HepG2 (cell line): Measurements from ENCODE around the gene NAA38. TPM values are rescaled to one million over a fixed set of nuclear protein-coding genes. Genes with fewer than 3 reads are reported as not detected.

Source experiments
- ARNTL ChIP-seq: sonication (generic); formaldehyde crosslinking; IDR thresholded peaks from 2 replicates; pipeline ENCODE4 v1.4.0; 2020; ENCODE audit warnings: mild to moderate bottlenecking, missing genetic modification reagents
- BCLAF1 ChIP-seq: fragments of 450-650 bp; IDR thresholded peaks from 2 replicates; pipeline ENCODE4 v1.6.1; 2017; ENCODE audit warnings: mild to moderate bottlenecking
- FOXA3 ChIP-seq: IDR thresholded peaks from 2 replicates; pipeline ENCODE4 v1.6.1; 2016; ENCODE audit warnings: missing genetic modification reagents, missing compliant biosample characterization
- HDAC6 ChIP-seq: fragments of 200-600 bp; sonication (generic); IDR thresholded peaks from 2 replicates; pipeline ENCODE4 v1.7.0; 2017; ENCODE audit warnings: mild to moderate bottlenecking, antibody characterized with exemption, low read length, low read depth
- HNF4A ChIP-seq: sonication (generic); formaldehyde crosslinking; IDR thresholded peaks from 2 replicates; pipeline ENCODE4 v1.4.0; 2020; ENCODE audit warnings: missing genetic modification reagents
- HNRNPUL1 ChIP-seq: fragments of 200-400 bp; formaldehyde crosslinking; IDR thresholded peaks from 2 replicates; pipeline ENCODE4 v1.6.1; 2017; ENCODE audit warnings: low read depth, mild to moderate bottlenecking, low read length, moderate library complexity
- HOXA5 ChIP-seq: sonication (generic); formaldehyde crosslinking; IDR thresholded peaks from 2 replicates; pipeline ENCODE4 v1.4.0; 2020; ENCODE audit warnings: missing genetic modification reagents
- KLF6 ChIP-seq: IDR thresholded peaks from 2 replicates; pipeline ENCODE4 v1.8.0; 2016; ENCODE audit warnings: missing biosample characterization, missing genetic modification reagents
- KLF9 ChIP-seq: IDR thresholded peaks from 2 replicates; pipeline ENCODE4 v1.6.1; 2016; ENCODE audit warnings: low read depth
- NR2F2 ChIP-seq: IDR thresholded peaks from 2 replicates; pipeline ENCODE4 v1.6.1; 2012; ENCODE audit warnings: low read depth, inconsistent platforms, borderline replicate concordance
- REXO4 ChIP-seq: sonication (generic); formaldehyde crosslinking; IDR thresholded peaks from 2 replicates; pipeline ENCODE4 v1.8.0; 2022; ENCODE audit warnings: missing genetic modification reagents, mild to moderate bottlenecking, borderline replicate concordance
- SMAD3 ChIP-seq: sonication (generic); formaldehyde crosslinking; IDR thresholded peaks from 2 replicates; pipeline ENCODE4 v1.4.0; 2020; ENCODE audit warnings: missing genetic modification reagents
- SRF ChIP-seq: IDR thresholded peaks from 2 replicates; pipeline ENCODE4 v1.6.1; 2011; ENCODE audit warnings: mild to moderate bottlenecking, low read depth, low read length, moderate library complexity
- SRY ChIP-seq: sonication (generic); formaldehyde crosslinking; IDR thresholded peaks from 2 replicates; pipeline ENCODE4 v1.8.0; 2022; ENCODE audit warnings: mild to moderate bottlenecking, missing genetic modification reagents
- U2AF2 ChIP-seq: fragments of 200-400 bp; formaldehyde crosslinking; IDR thresholded peaks from 2 replicates; pipeline ENCODE4 v1.6.1; 2017; ENCODE audit warnings: low read depth, mild to moderate bottlenecking, low read length
- ZNF430 ChIP-seq: sonication (generic); formaldehyde crosslinking; IDR thresholded peaks from 2 replicates; pipeline ENCODE4 v1.9.0; 2021; ENCODE audit warnings: mild to moderate bottlenecking, missing genetic modification reagents
- ZNF546 ChIP-seq: sonication (generic); formaldehyde crosslinking; conservative IDR thresholded peaks from 2 replicates; pipeline ENCODE4 v1.8.1; 2023; ENCODE audit warnings: mild to moderate bottlenecking, missing genetic modification reagents
- ZNF558 ChIP-seq: sonication (generic); formaldehyde crosslinking; IDR thresholded peaks from 2 replicates; pipeline ENCODE4 v1.9.0; 2022; ENCODE audit warnings: mild to moderate bottlenecking, missing genetic modification reagents, borderline replicate concordance
- ZNF562 ChIP-seq: sonication (generic); formaldehyde crosslinking; IDR thresholded peaks from 2 replicates; pipeline ENCODE4 v1.8.0; 2022; ENCODE audit warnings: missing genetic modification reagents, borderline replicate concordance
- ZNF639 ChIP-seq: conservative IDR thresholded peaks from 2 replicates; pipeline ENCODE4 v1.6.1; 2018; ENCODE audit warnings: missing genetic modification reagents
- ZNF720 ChIP-seq: sonication (generic); formaldehyde crosslinking; IDR thresholded peaks from 2 replicates; pipeline ENCODE4 v1.4.0; 2020; ENCODE audit warnings: missing genetic modification reagents
- ZSCAN30 ChIP-seq: sonication (generic); formaldehyde crosslinking; IDR thresholded peaks from 2 replicates; pipeline ENCODE4 v1.5.0; 2020; ENCODE audit warnings: mild to moderate bottlenecking, missing genetic modification reagents
- polyA plus RNA-seq, 8 experiments: library from polyadenylated mRNA; depleted of rRNA in 3 of 8; stranded (reverse) in 7 of 8; unstranded in 1 of 8; fragments of >200 nt; fragmentation: Illumina TruSeq in 4 of 8; extraction: Trizol in 4 of 8; gene quantifications; 2 replicates each; pipeline versions ENCODE4 v1.2.1 to v1.2.3, GENCODE V29; 2011 to 2016; ENCODE audit warnings: low read depth in 4 of 8, missing spikeins in 1 of 8, mixed read lengths in 1 of 8; ENCODE audit not compliant: insufficient read depth in 1 of 8
- total RNA-seq, 5 experiments: library from RNA; depleted of rRNA; stranded (reverse); fragments of >200 nt; fragmentation: Illumina TruSeq; extraction: Trizol; gene quantifications; 2 replicates each; pipeline ENCODE4 v1.2.3, GENCODE V29; 2016; ENCODE audit warnings: low read depth in 1 of 5
- TF ChIP-seq, protein P1 (sequence below): sonication (generic); formaldehyde crosslinking; IDR thresholded peaks from 2 replicates; pipeline ENCODE4 v1.4.0; 2020; ENCODE audit warnings: missing genetic modification reagents, mild to moderate bottlenecking, borderline replicate concordance

NAA38 gene
- total and polyA plus RNA-seq, 2 of the 13 experiments (the other 11 are each of a cell fraction or from before 2014, with no cell fraction given): 46.9 to 91.6 TPM

GRCh38 chr17:7836596-7837407 is 20.6 kb downstream of the NAA38 start (continued):
- peak; percentile 89 for TF ChIP-seq ZNF639 (CRISPR knock-in tag)
- peak; percentile 90; the same call in 1 of the 2 replicates for TF ChIP-seq HOXA5
- TF ChIP-seq ZNF546 (CRISPR knock-in tag): no peak
- peak; percentile 99 for TF ChIP-seq ARNTL (CRISPR knock-in tag)
- no peak for TF ChIP-seq BCLAF1
- no peak for TF ChIP-seq HDAC6
- peak; percentile 92; the same call in 1 of the 2 replicates for TF ChIP-seq KLF6 (CRISPR knock-in tag)
- TF ChIP-seq KLF9 (CRISPR knock-in tag): peak; percentile 91
- peak; percentile 95 for TF ChIP-seq NR2F2
- TF ChIP-seq HNF4A: peak; percentile 98
- TF ChIP-seq ZNF562 (CRISPR knock-in tag): no peak
- TF ChIP-seq ZNF558 (CRISPR knock-in tag): peak; percentile 92; the same call in 1 of the 2 replicates
- no peak for TF ChIP-seq ZNF720
- no peak for TF ChIP-seq REXO4 (CRISPR knock-in tag)
- peak; percentile 71; the same call in 1 of the 2 replicates for TF ChIP-seq SRF
- peak; percentile 98 for TF ChIP-seq SMAD3 (CRISPR knock-in tag)
- peak; percentile 48; the same call in 1 of the 2 replicates for TF ChIP-seq SRY
- TF ChIP-seq HNRNPUL1: no peak
- TF ChIP-seq ZNF430 (CRISPR knock-in tag): peak; percentile 90
- peak; percentile 91; the same call in 1 of the 2 replicates for TF ChIP-seq U2AF2
- no peak for TF ChIP-seq ZSCAN30 (CRISPR knock-in tag)
- TF ChIP-seq, protein P1, sequence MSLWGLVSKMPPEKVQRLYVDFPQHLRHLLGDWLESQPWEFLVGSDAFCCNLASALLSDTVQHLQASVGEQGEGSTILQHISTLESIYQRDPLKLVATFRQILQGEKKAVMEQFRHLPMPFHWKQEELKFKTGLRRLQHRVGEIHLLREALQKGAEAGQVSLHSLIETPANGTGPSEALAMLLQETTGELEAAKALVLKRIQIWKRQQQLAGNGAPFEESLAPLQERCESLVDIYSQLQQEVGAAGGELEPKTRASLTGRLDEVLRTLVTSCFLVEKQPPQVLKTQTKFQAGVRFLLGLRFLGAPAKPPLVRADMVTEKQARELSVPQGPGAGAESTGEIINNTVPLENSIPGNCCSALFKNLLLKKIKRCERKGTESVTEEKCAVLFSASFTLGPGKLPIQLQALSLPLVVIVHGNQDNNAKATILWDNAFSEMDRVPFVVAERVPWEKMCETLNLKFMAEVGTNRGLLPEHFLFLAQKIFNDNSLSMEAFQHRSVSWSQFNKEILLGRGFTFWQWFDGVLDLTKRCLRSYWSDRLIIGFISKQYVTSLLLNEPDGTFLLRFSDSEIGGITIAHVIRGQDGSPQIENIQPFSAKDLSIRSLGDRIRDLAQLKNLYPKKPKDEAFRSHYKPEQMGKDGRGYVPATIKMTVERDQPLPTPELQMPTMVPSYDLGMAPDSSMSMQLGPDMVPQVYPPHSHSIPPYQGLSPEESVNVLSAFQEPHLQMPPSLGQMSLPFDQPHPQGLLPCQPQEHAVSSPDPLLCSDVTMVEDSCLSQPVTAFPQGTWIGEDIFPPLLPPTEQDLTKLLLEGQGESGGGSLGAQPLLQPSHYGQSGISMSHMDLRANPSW (CRISPR knock-in tag): peak; percentile 81; the same call in 1 of the 2 replicates
- TF ChIP-seq FOXA3 (CRISPR knock-in tag): peak; percentile 87
